Caco-2 (cell line): ENCODE data around the gene LMF1. TPM values are rescaled to one million over a fixed set of nuclear protein-coding genes. Genes with fewer than 3 reads are reported as not detected.

Experiments used
- BruUV-seq: library from RNA; stranded (reverse); fragments of 400-500 nt; replicated peaks from 2 replicates; lab custom pipeline; 2021; lab: Mats Ljungman, UMichigan
- CTCF ChIA-PET: fragments of 300-600 bp; sonication (Branson Sonifier 250); formaldehyde crosslinking; loops from one replicate; lab custom pipeline; 2022; ENCODE audit warnings: antibody characterized with exemption; lab: Charles Lee
- POLR2A ChIA-PET: fragments of 300-600 bp; sonication (Branson Sonifier 250); formaldehyde crosslinking; loops from one replicate; lab custom pipeline; 2022; ENCODE audit warnings: antibody characterized with exemption; lab: Charles Lee
- DNase-seq, 2 experiments: peaks; one replicate each; pipeline versions ENCODE4 v3.0.0 to v3.0.0-alpha.2; 2020 to 2022
- H3K27me3 ChIP-seq: replicated peaks from 2 replicates; pipeline ENCODE4 v1.6.0; 2011; ENCODE audit warnings: low read length; ENCODE audit not compliant: control insufficient read depth, insufficient read depth
- H3K36me3 ChIP-seq: 2 replicates; pipeline ENCODE4 v1.5.1; 2011; ENCODE audit warnings: low read length; ENCODE audit not compliant: control insufficient read depth, insufficient read depth
- H3K4me1 ChIP-seq: fragments of 250-450 bp; sonication (Bioruptor Pico); 2 replicates; pipeline ENCODE4 v1.5.1; 2020; ENCODE audit warnings: mild to moderate bottlenecking
- H3K4me3 ChIP-seq: 2 replicates; pipeline ENCODE4 v1.5.1; 2011; ENCODE audit warnings: low read depth, mild to moderate bottlenecking, control low read depth, low read length
- H3K9me3 ChIP-seq: fragments of 250-450 bp; sonication (Bioruptor Pico); 2 replicates; pipeline ENCODE4 v1.5.1; 2020; ENCODE audit warnings: mild to moderate bottlenecking, moderate library complexity
- H3K27ac Mint-ChIP-seq: one replicate; pipeline ENCODE4 v1.8.0; 2022; ENCODE audit warnings: mixed read lengths; ENCODE audit not compliant: unreplicated experiment
- H3K27me3 Mint-ChIP-seq: one replicate; pipeline ENCODE4 v1.8.0; 2022; ENCODE audit warnings: mixed read lengths; ENCODE audit not compliant: insufficient read depth, unreplicated experiment
- H3K36me3 Mint-ChIP-seq: one replicate; pipeline ENCODE4 v1.8.0; 2022; ENCODE audit warnings: mild to moderate bottlenecking, mixed read lengths; ENCODE audit not compliant: insufficient read depth, unreplicated experiment
- H3K4me1 Mint-ChIP-seq: one replicate; pipeline ENCODE4 v1.8.0; 2022; ENCODE audit warnings: low read depth, mixed read lengths; ENCODE audit not compliant: unreplicated experiment
- H3K4me3 Mint-ChIP-seq: one replicate; pipeline ENCODE4 v1.8.0; 2022; ENCODE audit warnings: mild to moderate bottlenecking, moderate library complexity, mixed read lengths; ENCODE audit not compliant: unreplicated experiment
- H3K9me3 Mint-ChIP-seq: one replicate; pipeline ENCODE4 v1.8.0; 2022; ENCODE audit warnings: mixed read lengths; ENCODE audit not compliant: unreplicated experiment
- intact Hi-C: fragments of 100-400 bp; cut with micrococcal nuclease; formaldehyde crosslinking; loops from one replicate; pipeline ENCODE4 v1.10.0; 2022; ENCODE audit not compliant: unreplicated experiment
- total RNA-seq: library from RNA; stranded (reverse); gene quantifications from 2 replicates; pipeline ENCODE4 v1.2.3, GENCODE V29; 2022
- TF ChIP-seq, protein P1 (sequence below), 2 experiments: fragments of 200-600 bp in 1 of 2; IDR thresholded peaks; 1 replicate in 1 of 2; 2 replicates in 1 of 2; pipeline versions ENCODE4 v1.5.1 to v1.8.0; 2011 to 2022; ENCODE audit warnings: antibody characterized with exemption in 1 of 2, control low read depth in 1 of 2, inconsistent platforms in 1 of 2, low read depth in 1 of 2, low read length in 1 of 2, mild to moderate bottlenecking in 1 of 2, moderate library complexity in 1 of 2; ENCODE audit not compliant: insufficient read depth in 1 of 2, severe bottlenecking in 1 of 2, unreplicated experiment in 1 of 2

LMF1 gene
- total RNA-seq, 1 experiment from 2014 or later: 12.3 TPM

DNA sequence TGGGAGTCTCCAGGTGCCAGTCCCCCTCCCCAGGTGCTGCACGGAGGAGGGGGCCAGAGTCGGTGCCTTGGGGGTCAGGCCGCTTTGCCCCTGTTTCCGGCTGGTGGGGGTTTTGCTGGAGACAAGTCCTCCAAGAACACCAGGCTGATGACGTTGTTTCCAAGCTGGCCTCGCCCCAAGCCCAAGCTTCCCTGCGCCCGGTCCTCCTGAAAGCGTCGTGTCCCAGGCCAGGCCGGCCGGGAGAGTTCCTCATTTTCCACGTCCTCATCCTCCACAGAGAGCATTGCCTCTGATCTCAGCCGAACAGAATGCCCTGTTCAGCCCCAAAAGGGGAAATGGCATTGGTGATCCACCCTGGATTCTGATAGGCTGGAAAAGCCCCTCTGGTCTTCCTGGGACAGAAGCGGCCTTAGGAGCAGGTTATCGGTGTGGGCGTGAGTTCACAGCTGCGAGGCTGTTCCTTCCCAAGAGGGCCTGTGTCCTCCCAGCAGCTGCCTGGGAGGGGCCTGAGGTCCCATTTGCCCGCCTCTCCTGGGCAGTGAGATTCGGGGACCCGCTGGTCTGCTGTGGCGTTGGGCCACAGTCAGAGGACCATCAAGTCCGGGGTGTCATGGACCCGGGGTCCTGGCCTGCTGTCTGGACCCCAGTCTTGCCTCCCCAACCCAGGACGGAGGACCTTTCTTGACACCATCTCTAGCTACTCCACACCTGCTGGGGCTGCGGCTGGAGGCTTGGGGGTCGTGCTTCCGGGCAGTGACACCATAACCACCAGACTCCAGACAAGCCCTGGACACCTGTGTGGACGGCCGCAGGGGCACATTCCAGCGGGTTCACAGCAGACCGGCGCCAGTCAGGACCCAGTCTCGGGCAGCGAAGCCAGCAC is 17.9 kb upstream of the LMF1 start:
- no peaks in the 10 kb centered on the region for H3K4me1 Mint-ChIP-seq
- H3K36me3 Mint-ChIP-seq: no peaks in the 10 kb centered on the region
- H3K27me3 Mint-ChIP-seq: no peaks in the 10 kb centered on the region
- no peak overlapping the region for H3K27ac Mint-ChIP-seq
- TF ChIP-seq, protein P1, sequence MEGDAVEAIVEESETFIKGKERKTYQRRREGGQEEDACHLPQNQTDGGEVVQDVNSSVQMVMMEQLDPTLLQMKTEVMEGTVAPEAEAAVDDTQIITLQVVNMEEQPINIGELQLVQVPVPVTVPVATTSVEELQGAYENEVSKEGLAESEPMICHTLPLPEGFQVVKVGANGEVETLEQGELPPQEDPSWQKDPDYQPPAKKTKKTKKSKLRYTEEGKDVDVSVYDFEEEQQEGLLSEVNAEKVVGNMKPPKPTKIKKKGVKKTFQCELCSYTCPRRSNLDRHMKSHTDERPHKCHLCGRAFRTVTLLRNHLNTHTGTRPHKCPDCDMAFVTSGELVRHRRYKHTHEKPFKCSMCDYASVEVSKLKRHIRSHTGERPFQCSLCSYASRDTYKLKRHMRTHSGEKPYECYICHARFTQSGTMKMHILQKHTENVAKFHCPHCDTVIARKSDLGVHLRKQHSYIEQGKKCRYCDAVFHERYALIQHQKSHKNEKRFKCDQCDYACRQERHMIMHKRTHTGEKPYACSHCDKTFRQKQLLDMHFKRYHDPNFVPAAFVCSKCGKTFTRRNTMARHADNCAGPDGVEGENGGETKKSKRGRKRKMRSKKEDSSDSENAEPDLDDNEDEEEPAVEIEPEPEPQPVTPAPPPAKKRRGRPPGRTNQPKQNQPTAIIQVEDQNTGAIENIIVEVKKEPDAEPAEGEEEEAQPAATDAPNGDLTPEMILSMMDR (IDR thresholded peaks at IDR 0.05; ENCODE audit: insufficient read depth in 1 of 2, low read depth in 1 of 2, low read length in 1 of 2, severe bottlenecking in 1 of 2, unreplicated experiment in 1 of 2): no peak
- H3K36me3 ChIP-seq: no peaks in the 10 kb centered on the region
- intact Hi-C loops: no loop called here
- H3K27me3 ChIP-seq: no peaks in the 10 kb centered on the region
- H3K4me3 Mint-ChIP-seq: no peak overlapping the region
- H3K9me3 ChIP-seq: no peaks in the 10 kb centered on the region
- H3K4me3 ChIP-seq: no peak overlapping the region
- no TSS peak for BruUV-seq
- H3K4me1 ChIP-seq: no peaks in the 10 kb centered on the region
- CTCF ChIA-PET: no interaction called here
- no peaks in the 10 kb centered on the region for H3K9me3 Mint-ChIP-seq
- POLR2A ChIA-PET: no interaction called here
- DNase-seq: no peak

DNA sequence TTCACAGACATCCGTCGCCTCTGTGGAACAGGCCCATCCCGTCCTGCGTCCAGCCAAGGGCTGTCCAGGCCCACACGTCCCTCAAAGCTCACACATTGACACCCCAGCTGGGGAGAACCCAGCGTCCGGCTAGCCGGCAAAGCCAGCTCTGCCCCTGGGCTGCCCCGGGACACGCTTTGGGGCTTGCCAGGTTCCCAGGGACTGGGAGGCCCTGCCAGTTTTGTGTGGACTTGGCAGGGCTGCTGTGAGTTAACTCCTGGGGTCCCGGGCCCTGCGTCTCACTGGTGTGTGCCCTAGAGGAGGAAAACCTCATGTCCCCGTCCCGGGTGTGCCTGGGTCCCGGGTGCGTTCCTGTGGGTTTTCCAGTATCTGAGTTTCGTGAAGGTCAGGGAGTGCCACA is 17.1 kb upstream of the LMF1 start:
- no TSS peak for BruUV-seq
- Mint-ChIP-seq H3K4me3 (no peak overlapping the region), H3K36me3 (no peaks in the 10 kb centered on the region), H3K27ac (no peak overlapping the region), H3K4me1 (no peaks in the 10 kb centered on the region), H3K27me3 (no peaks in the 10 kb centered on the region), H3K9me3 (no peaks in the 10 kb centered on the region)
- Histone ChIP-seq H3K4me1 (no peaks in the 10 kb centered on the region), H3K4me3 (no peak overlapping the region), H3K27me3 (no peaks in the 10 kb centered on the region), H3K36me3 (no peaks in the 10 kb centered on the region), H3K9me3 (no peaks in the 10 kb centered on the region)
- ChIA-PET CTCF (no interaction called here), POLR2A (no interaction called here)
- TF ChIP-seq, protein P1 (IDR thresholded peaks at IDR 0.05; ENCODE audit: insufficient read depth in 1 of 2, low read depth in 1 of 2, low read length in 1 of 2, severe bottlenecking in 1 of 2, unreplicated experiment in 1 of 2): no peak
- intact Hi-C loops: no loop called here
- no peak for DNase-seq

DNA sequence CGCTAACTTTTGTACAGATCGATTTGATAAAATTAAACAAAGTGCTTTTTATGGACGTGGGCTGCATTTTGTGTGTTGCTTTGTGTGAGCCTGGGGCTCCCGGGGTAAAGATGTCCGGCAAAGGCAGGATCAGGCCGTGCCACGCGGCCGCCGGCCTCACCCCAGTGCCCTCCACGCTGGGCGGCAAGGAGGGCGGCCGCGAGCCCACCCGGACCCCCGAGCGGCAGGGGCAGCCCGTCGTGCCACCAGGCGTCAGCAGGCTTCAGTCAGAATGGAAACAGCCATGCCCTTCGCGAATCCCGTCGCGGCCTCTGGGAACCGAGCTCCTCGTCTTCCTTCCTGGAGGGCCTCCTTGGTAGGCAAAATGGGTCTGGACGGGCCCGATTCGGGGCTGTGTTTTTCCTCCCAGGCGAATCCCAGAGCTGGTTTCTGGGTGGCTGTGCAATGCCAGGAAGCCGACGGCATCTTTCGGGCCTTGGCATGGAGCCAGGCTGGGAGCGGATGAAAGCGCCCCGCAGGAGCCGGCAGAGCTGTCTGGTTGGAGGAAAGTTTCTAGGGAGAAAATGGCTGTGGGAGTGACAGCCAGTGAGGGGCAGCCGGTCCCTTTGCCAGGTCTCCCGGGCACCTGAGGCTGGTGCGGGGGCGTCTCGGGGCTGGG is 16.3 kb upstream of the LMF1 start:
- Histone ChIP-seq H3K4me1 (no peaks in the 10 kb centered on the region), H3K9me3 (no peaks in the 10 kb centered on the region), H3K36me3 (no peaks in the 10 kb centered on the region), H3K4me3 (no peak overlapping the region), H3K27me3 (no peaks in the 10 kb centered on the region)
- DNase-seq: no peak
- H3K9me3 Mint-ChIP-seq: no peaks in the 10 kb centered on the region
- intact Hi-C loops: no loop called here
- CTCF ChIA-PET: no interaction called here
- POLR2A ChIA-PET: no interaction called here
- no TSS peak for BruUV-seq
- no peaks in the 10 kb centered on the region for H3K36me3 Mint-ChIP-seq
- H3K27ac Mint-ChIP-seq: no peak overlapping the region
- no peaks in the 10 kb centered on the region for H3K4me1 Mint-ChIP-seq
- H3K4me3 Mint-ChIP-seq: no peak overlapping the region
- TF ChIP-seq, protein P1 (IDR thresholded peaks at IDR 0.05; ENCODE audit: insufficient read depth in 1 of 2, low read depth in 1 of 2, low read length in 1 of 2, severe bottlenecking in 1 of 2, unreplicated experiment in 1 of 2): no peak
- H3K27me3 Mint-ChIP-seq: no peaks in the 10 kb centered on the region
